Mucosa of descending colon (tissue), 3 donors: ENCODE results near the gene WASF3. TPM values are rescaled to one million over a fixed set of nuclear protein-coding genes. Genes with fewer than 3 reads are reported as not detected.

Experiments
- ATAC-seq: fragments of 200-7000 bp; cut with Tn5 transposase; one replicate; pipeline ENCODE4 v1.9.1; 2020; ENCODE audit warnings: mild to moderate bottlenecking, moderate library complexity
- DNase-seq, 3 donors: peaks; one replicate each; pipeline ENCODE4 v3.0.0-alpha.2; 2020
- H3K36me3 ChIP-seq: fragments of 200-600 bp; one replicate; pipeline ENCODE4 v1.8.0; 2021; ENCODE audit warnings: low read depth, mild to moderate bottlenecking
- H3K4me1 ChIP-seq: fragments of 200-600 bp; one replicate; pipeline ENCODE4 v1.8.0; 2021; ENCODE audit warnings: low read depth, mild to moderate bottlenecking
- H3K4me3 ChIP-seq: fragments of 200-600 bp; one replicate; pipeline ENCODE4 v1.8.0; 2021; ENCODE audit warnings: mild to moderate bottlenecking
- H3K9me3 ChIP-seq: fragments of 200-600 bp; one replicate; pipeline ENCODE4 v1.8.0; 2021; ENCODE audit warnings: mild to moderate bottlenecking
- intact Hi-C, 2 donors: fragments of 100-400 bp; cut with DNase I in 1 of 2; cut with micrococcal nuclease in 1 of 2; formaldehyde crosslinking; loops; one replicate each; pipeline versions ENCODE4 v1.11.0 to v1.11.1; 2022; cut with DNase I, micrococcal nuclease
- total RNA-seq, 3 donors: library from RNA; stranded (reverse); fragmentation: NEBNext Ultra II Directional in 2 of 3; extraction: Animal tissue kit (Norgen Biotek cat#: 25700) in 2 of 3; gene quantifications; one replicate each; pipeline versions ENCODE4 v1.2.1 to v1.2.4, GENCODE V29; 2021 to 2023
- TF ChIP-seq, protein P1 (sequence below): fragments of 200-600 bp; IDR thresholded peaks from one replicate; pipeline ENCODE4 v1.8.0; 2022; ENCODE audit warnings: antibody characterized with exemption, mild to moderate bottlenecking
- donor health status: DM: no; HTN: no; CAD: no; lungs with moderate emphysema.
- donor health status: DM: no; HTN: no; CAD: no.
- donor health status: DM: no; HTN: yes; CAD: no.

The WASF3 gene
- total RNA-seq, 3 donors from 2014 or later = 1.4 to 18.4 (median 4.4) TPM

- ATAC-seq (no peak), DNase-seq (no peak)
- Histone ChIP-seq H3K9me3 (no peaks in the 10 kb centered on the region), H3K4me1 (no peaks in the 10 kb centered on the region), H3K4me3 (no peak overlapping the region), H3K36me3 (no peaks in the 10 kb centered on the region)
- intact Hi-C loops = no loop called here
- TF ChIP-seq, protein P1, sequence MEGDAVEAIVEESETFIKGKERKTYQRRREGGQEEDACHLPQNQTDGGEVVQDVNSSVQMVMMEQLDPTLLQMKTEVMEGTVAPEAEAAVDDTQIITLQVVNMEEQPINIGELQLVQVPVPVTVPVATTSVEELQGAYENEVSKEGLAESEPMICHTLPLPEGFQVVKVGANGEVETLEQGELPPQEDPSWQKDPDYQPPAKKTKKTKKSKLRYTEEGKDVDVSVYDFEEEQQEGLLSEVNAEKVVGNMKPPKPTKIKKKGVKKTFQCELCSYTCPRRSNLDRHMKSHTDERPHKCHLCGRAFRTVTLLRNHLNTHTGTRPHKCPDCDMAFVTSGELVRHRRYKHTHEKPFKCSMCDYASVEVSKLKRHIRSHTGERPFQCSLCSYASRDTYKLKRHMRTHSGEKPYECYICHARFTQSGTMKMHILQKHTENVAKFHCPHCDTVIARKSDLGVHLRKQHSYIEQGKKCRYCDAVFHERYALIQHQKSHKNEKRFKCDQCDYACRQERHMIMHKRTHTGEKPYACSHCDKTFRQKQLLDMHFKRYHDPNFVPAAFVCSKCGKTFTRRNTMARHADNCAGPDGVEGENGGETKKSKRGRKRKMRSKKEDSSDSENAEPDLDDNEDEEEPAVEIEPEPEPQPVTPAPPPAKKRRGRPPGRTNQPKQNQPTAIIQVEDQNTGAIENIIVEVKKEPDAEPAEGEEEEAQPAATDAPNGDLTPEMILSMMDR = no peak
Observed at GRCh38 chr13:26660766-26661165, 103.3 kb downstream of the WASF3 start.

- no peaks in the 10 kb centered on the region for H3K9me3 ChIP-seq
- no peaks in the 10 kb centered on the region for H3K4me1 ChIP-seq
- no peak for ATAC-seq
- intact Hi-C loops = no loop called here
- H3K4me3 ChIP-seq = no peak overlapping the region
- DNase-seq = no peak
- H3K36me3 ChIP-seq = no peaks in the 10 kb centered on the region
- TF ChIP-seq, protein P1 = no peak
Observed at GRCh38 chr13:26663791-26664190, 106.3 kb downstream of the WASF3 start.

DNA sequence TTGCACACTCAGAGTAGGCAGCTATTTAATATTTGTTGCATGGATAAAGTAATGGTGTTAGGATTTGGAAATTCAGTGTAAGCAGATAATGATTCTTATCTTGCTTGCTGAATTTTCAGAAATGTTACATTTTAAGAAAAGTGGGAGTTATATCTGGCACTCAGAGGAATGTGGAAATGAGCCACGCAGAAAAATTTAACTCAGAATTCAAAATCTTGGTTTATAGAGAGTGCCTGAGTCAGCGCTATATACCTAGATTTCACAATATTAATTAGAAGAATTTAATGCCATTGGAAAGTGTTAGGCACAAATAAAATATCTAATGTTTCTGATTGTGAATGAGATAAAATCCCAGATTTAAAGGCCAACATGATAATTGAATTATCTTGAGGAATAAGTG, 106.8 kb downstream of the WASF3 start:
- ATAC-seq (no peak), DNase-seq (no peak)
- no peaks in the 10 kb centered on the region for H3K36me3 ChIP-seq
- no peaks in the 10 kb centered on the region for H3K9me3 ChIP-seq
- H3K4me3 ChIP-seq = no peak overlapping the region
- intact Hi-C loops = no loop called here
- no peaks in the 10 kb centered on the region for H3K4me1 ChIP-seq
- TF ChIP-seq, protein P1 = no peak

DNA sequence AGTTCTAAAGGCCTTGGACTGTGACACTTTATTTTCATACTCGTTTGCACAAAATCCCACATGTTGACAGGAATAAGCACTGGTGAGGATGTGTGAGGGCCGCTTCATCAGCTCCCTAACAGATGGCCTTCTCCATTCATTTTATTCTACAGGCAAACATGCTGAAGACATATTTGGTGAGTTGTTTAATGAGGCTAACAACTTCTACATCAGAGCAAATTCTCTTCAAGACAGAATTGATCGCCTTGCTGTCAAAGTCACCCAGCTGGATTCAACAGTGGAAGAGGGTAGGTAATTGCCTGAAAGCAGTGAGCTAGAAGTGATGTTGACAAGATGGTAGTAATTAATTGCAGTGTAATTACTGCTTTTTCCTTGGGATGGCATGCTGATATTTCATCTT, 107.4 kb downstream of the WASF3 start:
- TF ChIP-seq, protein P1 = no peak
- intact Hi-C loops = no loop called here
- ATAC-seq = no peak
- Histone ChIP-seq H3K4me3 (no peak overlapping the region), H3K36me3 (no peaks in the 10 kb centered on the region), H3K9me3 (no peaks in the 10 kb centered on the region), H3K4me1 (no peaks in the 10 kb centered on the region)
- no peak for DNase-seq

GRCh38 chr13:26668357-26669146, 111.1 kb downstream of the WASF3 start:
- TF ChIP-seq, protein P1 = no peak
- H3K4me3 ChIP-seq = no peak overlapping the region
- ATAC-seq = no peak
- no peaks in the 10 kb centered on the region for H3K36me3 ChIP-seq
- intact Hi-C loops = no loop called here
- no peaks in the 10 kb centered on the region for H3K9me3 ChIP-seq
- H3K4me1 ChIP-seq = no peaks in the 10 kb centered on the region
- no peak for DNase-seq

- intact Hi-C loops = no loop called here
- H3K9me3 ChIP-seq = no peaks in the 10 kb centered on the region
- ATAC-seq = no peak
Observed at GRCh38 chr13:26673890-26674289, 116.4 kb downstream of the WASF3 start.

More at GRCh38 chr13:26673890-26674289, 116.4 kb downstream of the WASF3 start:
- Histone ChIP-seq H3K4me3 (no peak overlapping the region), H3K36me3 (no peaks in the 10 kb centered on the region), H3K4me1 (no peaks in the 10 kb centered on the region)
- no peak for DNase-seq
- TF ChIP-seq, protein P1 = no peak
